Measurements from ENCODE around the gene SLC22A2. TPM values are rescaled to one million over a fixed set of nuclear protein-coding genes. Genes with fewer than 3 reads are reported as not detected.

SLC22A2 gene
- polyA plus RNA-seq, 1 experiment, result not detected

- ChIA-PET POLR2A (no interaction called here), CTCF (no interaction called here)
- H3K36me3 ChIP-seq (ENCODE audit: control insufficient read depth, insufficient read depth, low read length), result no peaks in the 10 kb centered on the region
- H3K4me3 ChIP-seq (ENCODE audit: low read depth, low read length), result no peak overlapping the region
- DNase-seq (ENCODE audit: low read depth), result no peak
- H3K27me3 ChIP-seq (ENCODE audit: control insufficient read depth, insufficient read depth, low read length), result no peaks in the 10 kb centered on the region
- TF ChIP-seq CTCF (IDR thresholded peaks at IDR 0.05; ENCODE audit: insufficient read depth, low read depth, low read length), result no peak
Observed at GRCh38 chr6:160215232-160215631, 43.4 kb downstream of the SLC22A2 start.

GRCh38 chr6:160207618-160208017 lies 51.0 kb downstream of the SLC22A2 start:
- no peak overlapping the region for H3K4me3 ChIP-seq (ENCODE audit: low read depth, low read length)
- POLR2A ChIA-PET, result no interaction called here
- CTCF ChIA-PET, result no interaction called here
- H3K27me3 ChIP-seq (ENCODE audit: control insufficient read depth, insufficient read depth, low read length), result no peaks in the 10 kb centered on the region
- DNase-seq (ENCODE audit: low read depth), result no peak
- no peaks in the 10 kb centered on the region for H3K36me3 ChIP-seq (ENCODE audit: control insufficient read depth, insufficient read depth, low read length)
- no peak for TF ChIP-seq CTCF (IDR thresholded peaks at IDR 0.05; ENCODE audit: insufficient read depth, low read depth, low read length)

GRCh38 chr6:160204710-160205109 lies 53.9 kb downstream of the SLC22A2 start:
- H3K27me3 ChIP-seq (ENCODE audit: control insufficient read depth, insufficient read depth, low read length), result no peaks in the 10 kb centered on the region
- POLR2A ChIA-PET, result no interaction called here
- H3K4me3 ChIP-seq (ENCODE audit: low read depth, low read length), result no peak overlapping the region
- DNase-seq (ENCODE audit: low read depth), result no peak
- H3K36me3 ChIP-seq (ENCODE audit: control insufficient read depth, insufficient read depth, low read length), result no peaks in the 10 kb centered on the region
- CTCF ChIA-PET, result no interaction called here
- TF ChIP-seq CTCF (IDR thresholded peaks at IDR 0.05; ENCODE audit: insufficient read depth, low read depth, low read length), result no peak

- no peak overlapping the region for H3K4me3 ChIP-seq (ENCODE audit: low read depth, low read length)
- H3K27me3 ChIP-seq (ENCODE audit: control insufficient read depth, insufficient read depth, low read length), result no peaks in the 10 kb centered on the region
- H3K36me3 ChIP-seq (ENCODE audit: control insufficient read depth, insufficient read depth, low read length), result no peaks in the 10 kb centered on the region
- no peak for DNase-seq (ENCODE audit: low read depth)
- TF ChIP-seq CTCF (IDR thresholded peaks at IDR 0.05; ENCODE audit: insufficient read depth, low read depth, low read length), result no peak
- POLR2A ChIA-PET, result no interaction called here
- CTCF ChIA-PET, result no interaction called here
Observed at GRCh38 chr6:160203953-160204352, 54.7 kb downstream of the SLC22A2 start.

- CTCF ChIA-PET, result no interaction called here
Observed at GRCh38 chr6:160203522-160203921, 55.1 kb downstream of the SLC22A2 start.

More at GRCh38 chr6:160203522-160203921, 55.1 kb downstream of the SLC22A2 start:
- POLR2A ChIA-PET, result no interaction called here
- Histone ChIP-seq H3K36me3 (ENCODE audit: control insufficient read depth, insufficient read depth, low read length) (no peaks in the 10 kb centered on the region), H3K27me3 (ENCODE audit: control insufficient read depth, insufficient read depth, low read length) (no peaks in the 10 kb centered on the region), H3K4me3 (ENCODE audit: low read depth, low read length) (no peak overlapping the region)
- DNase-seq (ENCODE audit: low read depth), result no peak
- no peak for TF ChIP-seq CTCF (IDR thresholded peaks at IDR 0.05; ENCODE audit: insufficient read depth, low read depth, low read length)

Measured in BJ (cell line).